HG02852 (cell line): ENCODE results near the gene INAFM1.
"Not testable (repeated sequence)": the region's sequence is repeated elsewhere in the genome, so short reads cannot be mapped to it uniquely, and the experiment has no call there.

Experiments used
- ATAC-seq: cut with Tn5 transposase; IDR thresholded peaks from one replicate; pipeline ENCODE4 v1.9.1; 2021; ENCODE audit warnings: mild to moderate bottlenecking, moderate library complexity; ENCODE audit not compliant: unreplicated experiment

The INAFM1 gene

DNA sequence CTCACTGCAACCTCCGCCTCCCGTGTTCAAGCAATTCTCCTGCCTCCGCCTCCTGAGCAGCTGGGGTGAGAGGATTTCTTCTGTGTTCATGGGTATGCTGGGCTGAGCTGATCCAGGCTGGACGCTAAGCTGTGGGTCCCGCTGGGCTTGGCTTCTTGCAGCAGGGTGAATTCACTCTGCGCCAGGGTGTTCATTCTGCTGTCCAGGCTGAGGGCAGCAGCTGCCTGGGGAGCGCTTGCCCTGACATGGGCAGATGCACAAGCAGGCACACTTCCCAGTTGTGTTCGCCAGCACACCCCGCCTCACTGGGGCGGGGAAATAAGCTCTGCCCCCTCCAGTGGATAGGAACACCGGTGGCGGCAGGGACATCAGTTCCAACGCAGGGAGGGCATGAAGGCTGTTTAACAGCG is 7.3 kb upstream of the INAFM1 start:
- no peak for ATAC-seq

DNA sequence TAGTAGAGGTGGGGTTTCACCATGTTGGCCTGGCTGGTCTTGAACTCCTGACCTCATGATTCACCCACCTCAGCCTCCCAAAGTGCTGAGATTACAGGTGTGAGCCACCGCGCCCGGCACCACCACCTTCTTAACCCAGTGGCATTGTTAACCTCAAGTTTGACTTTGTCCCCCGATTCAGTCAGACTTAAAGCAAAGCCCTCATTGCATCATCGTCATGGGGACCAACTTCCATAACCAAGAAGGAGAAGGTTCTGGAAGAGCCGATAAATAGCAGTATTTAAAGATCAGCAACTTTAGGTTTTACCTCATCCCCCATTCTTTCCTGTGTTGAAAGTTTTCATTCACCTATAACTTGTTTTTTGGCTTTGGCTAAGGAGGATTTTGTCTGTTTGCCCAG is 6.7 kb upstream of the INAFM1 start:
- no peak for ATAC-seq

DNA sequence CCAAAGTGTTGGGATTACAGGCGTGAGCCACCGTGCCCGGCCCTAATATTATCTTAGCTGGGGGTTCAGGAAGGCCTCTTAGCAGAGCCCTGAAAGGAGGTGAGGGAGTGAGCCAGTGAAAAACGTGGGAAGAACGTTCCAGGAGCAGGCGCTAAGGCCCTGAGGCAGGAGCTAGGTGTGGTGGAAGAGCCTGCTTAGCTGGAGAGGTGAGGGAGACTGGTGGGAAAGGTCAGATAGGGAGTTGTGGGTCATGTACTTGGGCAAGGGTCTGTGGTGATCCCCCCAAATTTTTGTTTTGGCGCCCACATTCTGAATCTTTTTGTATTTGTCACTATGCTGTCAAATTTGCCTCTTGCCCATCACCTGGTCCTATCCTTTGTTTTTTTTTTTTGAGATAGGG is 5.1 kb upstream of the INAFM1 start:
- no peak for ATAC-seq

DNA sequence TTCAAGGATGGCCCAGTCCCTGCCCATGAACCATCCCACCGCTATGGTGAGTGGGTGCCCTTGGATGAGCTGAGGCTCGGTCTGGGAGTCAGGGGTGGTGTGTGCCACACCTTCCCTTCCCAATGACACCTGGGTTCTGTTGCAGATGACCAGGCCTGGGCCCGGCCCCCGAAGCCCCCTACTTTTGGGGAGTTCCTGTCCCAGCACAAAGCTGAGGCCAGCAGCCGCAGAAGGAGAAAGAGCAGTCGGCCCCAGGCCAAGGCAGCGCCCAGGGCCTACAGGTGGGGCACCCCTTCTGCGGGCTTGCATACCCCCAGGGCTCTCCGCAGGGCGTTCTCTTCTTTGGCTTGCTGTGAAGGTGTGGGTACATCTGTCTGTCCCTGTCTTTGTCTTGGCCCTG is 4.3 kb upstream of the INAFM1 start:
- no peak for ATAC-seq

DNA sequence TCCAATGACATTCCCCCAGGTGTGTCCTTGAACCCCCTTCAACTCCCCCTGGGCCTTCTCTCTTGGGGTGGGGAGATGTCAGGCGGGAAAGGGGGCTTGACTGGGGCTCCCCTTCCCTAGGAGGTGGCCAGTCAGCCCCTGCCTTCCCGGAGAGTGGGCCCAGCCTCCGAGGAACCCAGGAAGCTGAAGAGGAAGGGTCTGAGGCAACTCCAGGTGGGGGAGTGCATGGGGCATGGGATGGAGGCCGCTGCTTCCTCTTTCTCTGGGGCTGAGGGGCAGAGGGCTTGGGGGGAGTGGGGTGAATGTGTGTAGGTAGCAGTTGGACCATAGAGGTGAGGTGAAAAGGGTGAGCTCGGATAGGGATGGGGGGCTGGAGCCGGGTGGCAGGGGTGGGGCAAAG is 2.7 kb upstream of the INAFM1 start:
- no peak for ATAC-seq

DNA sequence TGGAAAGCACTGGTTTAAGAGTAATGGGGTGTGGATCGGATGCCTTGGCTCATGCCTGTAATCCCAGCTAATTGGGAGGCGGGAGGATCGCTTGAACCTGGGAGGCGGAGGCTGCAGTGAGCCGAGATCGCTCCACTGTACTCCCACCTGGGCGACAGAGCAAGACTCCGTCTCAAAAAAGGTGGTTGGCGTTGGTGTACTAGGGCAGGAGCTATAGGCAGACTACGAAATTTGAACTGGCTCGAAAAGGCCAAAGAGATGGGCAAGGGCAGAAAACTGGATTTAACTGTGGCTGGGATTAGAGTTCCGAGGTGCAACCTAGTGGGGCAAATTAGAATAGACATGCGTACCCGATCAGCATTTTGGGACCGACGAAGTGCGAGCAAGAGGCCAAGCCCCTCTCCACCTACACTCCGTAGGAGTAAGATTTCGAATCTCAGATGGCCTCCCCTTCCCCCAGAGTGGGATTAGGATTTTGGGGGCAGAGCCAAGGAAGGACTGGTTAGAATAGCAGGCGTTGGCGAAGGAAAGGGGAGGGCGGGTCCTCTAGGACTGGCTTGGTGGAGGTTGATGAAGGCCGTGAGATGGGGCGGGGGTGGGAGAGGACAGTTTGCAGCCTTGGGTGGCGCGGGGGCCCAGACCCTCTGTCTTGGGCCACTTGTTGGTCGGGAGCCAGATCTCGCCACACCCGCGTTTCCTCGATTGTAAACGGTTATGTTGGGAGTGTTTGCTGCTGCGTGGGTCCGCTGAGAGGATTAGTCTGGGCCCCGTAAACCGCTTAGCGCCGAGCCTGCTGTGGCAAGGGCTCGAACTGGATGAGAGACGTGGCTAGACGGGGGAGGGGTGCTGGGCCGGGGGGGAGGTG is 2.0 kb upstream of the INAFM1 start:
- ATAC-seq: no peak

DNA sequence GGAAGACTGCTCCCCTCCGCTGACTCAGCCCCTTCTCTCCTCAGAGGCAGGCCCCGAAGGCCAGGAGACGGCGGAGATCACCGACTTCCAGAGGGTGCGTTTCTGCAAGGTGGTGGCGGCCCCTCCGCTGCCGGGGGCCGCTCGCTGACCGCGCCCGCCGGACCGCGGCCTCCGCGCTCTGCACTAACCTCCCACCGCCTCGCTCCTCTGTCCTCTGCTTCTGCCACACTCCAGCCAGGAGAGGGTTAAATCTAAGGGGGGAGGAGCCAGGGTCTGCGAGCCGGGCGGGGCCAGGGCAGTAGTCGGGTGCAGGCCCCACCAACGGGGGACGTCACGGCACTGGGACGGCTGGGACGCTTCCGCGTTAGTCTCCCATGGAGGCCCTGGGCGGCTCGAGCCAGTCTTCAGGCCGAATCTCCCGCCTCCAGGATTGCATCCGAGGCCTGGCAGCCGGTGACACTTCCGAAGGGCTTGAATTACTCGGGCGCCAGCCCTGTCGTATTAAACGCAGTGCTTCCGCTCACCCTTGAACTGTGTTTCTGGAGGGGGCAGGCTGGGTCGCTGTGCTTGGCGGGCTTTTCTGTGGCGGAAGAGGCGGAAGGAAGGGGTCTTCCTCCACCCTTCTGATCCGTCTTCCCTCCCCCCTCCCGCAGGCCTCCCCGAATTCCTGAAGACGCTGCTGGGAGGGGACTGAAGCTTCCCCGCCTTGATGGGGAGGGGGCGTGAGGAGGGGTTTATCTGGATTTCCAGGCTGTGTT is 1.2 kb upstream of the INAFM1 start:
- peak; percentile 51 for ATAC-seq

DNA sequence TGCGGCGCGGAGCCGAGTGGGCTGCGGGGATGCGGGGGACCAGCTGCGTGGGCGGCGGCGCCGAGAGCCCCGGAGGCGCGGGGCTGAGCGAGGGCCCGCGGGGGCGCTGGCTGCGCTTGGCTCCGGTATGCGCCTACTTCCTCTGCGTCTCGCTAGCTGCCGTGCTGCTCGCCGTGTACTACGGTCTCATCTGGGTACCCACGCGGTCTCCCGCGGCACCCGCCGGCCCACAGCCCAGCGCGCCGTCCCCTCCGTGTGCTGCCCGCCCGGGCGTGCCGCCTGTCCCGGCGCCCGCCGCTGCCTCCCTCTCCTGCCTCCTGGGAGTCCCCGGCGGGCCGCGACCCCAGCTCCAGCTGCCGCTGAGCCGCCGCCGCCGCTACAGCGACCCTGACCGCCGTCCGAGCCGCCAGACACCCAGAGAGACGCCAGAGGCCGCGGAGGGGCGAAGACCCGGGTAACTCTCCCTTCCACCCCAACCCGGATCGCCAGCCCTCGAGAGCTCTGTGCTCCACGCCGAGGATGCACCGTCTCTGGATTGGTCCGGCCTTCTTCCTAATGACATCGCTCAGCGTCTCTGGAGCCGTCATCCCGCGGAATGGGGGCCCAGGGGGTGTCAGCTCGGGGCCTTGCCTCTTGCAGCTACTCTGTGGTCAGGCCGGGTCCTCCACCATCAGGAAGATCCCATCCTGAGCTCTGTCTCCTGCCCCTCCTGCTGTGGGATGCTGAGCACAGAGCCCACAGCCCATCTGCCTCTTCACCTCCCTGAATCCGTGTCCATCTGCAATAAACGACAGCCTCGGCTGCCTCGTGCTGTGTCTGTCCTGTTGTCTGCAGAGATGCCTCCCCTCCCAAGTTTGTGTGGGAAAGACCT is 441 bp downstream of the INAFM1 start:
- ATAC-seq: peak; percentile 31

DNA sequence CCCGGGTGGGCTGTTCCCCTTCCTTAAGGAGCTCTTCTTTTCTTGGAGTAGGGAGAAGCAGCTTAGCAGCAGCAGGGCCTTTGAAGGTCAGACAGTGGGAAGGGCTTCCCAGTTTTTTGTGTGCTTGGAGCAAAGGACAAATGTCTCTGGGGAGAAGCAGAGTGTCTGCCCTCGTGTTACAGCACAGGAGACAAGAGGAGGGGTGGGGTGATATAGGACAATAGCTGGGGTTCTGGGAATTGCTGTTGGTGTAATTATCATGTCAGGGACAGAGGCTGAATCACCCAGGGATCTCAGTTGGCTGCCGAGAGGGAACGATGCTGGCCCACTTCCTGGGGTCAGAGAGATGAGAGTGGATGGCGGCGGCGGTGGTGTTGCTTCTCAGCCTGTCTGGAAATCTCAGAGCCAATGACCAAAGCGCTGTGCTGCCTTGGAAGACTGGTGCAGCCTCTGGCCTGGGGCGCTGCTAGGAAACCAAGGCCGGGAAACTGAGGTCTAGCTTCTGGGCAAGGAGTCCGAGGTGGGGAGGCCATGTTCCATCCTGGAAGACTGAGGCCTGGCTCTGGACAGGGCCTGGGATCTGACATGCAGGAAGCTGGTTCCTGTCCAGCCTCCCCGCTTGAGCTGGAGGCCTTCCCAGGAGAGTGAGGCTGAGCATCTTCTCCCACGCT is 1.2 kb downstream of the INAFM1 start:
- ATAC-seq: no peak

DNA sequence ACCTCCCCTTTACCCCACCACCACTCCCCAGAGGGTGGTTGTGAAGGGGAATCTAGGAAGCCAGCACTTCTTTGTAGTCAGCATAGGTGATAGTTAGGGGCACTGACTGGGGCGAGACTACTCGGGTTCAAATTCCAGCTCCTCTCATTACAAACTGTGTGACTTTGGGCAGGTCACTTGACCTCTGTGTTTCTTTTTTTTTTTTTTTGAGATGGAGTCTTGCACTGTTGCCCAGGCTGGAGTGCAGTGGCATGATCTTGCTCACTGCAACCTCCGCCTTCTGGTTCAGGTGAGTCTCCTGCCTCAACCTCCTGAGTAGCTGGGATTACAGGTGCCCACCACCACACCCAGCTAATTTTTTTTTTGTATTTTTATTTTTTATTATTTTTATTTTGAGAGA is 1.8 kb downstream of the INAFM1 start:
- ATAC-seq: not testable (repeated sequence)

DNA sequence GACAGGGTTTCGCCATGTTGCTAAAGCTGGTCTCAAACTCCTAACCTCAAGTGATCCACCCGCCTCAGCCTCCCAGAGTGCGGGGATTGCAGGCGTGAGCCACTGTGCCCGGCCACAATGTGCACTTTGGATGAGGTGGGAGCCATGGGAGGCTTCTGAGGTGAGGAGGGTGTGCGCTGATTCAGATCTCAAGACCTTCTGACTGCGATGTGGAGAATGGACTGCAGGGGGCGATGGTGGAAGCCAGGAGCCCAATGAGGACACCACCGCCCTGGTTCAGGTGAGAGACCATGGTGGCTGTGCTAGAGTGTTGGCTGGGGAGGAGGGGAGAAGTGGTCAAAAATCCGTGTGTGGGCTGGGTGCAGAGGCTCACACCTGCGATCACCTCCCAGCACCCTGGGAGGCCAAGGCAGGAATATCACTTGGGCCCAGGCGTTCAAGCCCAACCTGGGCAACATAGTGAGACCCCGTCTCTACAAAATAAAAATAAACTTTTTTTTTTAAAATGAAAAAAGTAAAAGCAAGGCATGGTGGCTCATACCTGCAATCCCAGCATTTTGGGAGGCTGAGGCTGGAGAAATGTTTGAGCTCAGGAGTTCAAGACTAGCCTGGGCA is 5.6 kb downstream of the INAFM1 start:
- ATAC-seq: no peak

DNA sequence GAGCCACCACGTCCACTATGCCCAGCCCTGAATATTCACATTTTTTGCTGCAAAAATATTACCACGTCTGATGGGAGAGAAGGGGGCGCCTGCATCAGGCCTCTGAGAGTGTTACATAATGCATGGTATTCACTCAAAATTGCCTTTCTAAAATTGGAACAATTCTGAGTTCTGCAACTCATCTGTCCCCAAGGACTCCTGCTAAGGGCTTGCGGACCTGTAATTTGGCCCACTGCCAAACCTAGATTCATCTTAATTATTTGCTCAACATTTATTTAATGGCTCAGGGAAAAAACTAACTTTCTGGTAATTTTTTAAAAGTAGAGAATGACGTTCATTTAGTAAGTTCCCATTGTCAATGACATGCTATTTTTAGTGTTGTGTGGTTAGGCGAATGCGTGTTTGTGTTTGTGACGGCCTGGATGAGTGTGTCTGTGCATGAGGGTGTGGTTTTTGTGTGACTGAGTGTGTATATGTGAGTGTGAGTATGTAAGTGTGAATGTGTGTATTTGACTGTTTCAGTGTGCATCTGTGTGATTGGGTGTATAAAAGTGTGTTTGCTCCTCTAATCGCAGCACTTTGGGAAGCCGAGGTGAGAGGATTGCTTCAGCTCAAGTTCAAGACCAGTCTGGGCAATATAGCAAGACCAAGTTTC is 8.8 kb downstream of the INAFM1 start:
- no peak for ATAC-seq

DNA sequence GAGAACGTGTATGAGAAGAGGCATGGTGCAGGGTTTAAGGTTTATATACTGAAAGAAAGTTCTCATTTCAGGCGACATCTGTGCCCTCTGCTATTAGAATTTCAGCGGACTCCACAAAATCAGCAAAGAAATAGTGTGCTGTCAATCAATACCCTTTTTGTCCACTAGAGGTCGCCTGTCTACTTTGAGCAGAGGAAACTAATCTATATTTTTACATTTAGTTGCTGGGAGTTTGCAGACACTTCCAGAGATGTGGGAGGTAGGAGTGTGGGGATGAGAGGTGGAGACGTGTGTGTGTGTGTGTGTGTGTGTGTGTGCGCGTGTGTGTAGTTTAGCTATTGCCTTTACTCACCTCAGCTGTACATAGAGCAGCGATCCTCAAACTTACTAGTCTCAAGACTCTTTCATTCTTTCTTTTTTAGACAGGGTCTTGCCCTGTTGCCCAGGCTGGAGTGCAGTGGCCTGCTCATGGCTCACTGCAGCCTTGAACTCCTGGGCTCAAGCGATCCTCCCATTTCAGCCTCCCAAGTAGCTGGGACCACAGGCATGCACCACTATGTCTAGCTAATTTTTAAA is 9.7 kb downstream of the INAFM1 start:
- no peak for ATAC-seq

DNA sequence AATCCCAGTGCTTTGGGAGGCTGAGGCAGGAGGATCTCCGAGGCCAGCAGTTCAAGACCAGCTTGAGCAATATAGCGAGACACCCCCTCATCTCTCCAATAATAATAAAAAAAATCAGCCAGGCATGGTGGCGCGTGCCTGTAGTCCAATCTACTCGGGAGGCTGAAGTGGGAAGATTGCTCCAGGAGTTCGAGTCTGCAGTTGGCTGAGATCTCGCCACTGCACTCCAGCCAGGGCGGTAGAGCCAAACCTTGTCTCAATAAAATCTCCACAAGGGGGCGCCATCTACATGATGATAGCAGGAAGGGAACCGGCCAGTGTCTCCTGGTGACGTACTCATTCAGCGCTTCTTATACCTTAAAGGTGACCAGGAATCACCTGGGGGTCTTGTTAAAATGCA is 21.4 kb downstream of the INAFM1 start:
- no peak for ATAC-seq

DNA sequence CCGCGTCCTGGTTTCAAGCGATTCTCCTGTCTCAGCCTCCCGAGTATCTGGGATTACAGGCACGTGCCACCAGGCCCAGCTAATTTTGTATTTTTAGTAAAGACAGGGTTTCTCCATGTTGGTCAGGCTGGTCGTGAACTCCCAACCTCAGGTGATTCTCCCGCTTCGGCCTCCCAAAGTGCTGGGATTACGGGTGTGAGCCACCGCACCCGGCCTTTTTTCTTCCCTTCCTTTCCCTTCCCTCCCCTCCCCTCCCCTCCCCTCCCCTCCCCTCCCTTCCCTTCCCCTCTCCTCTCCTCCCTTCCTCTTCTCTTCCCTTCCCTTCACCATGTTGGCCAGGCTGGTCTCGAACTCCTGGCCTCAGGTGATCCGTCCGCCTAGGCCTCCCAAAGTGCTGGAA is 26.2 kb downstream of the INAFM1 start:
- not testable (repeated sequence) for ATAC-seq

DNA sequence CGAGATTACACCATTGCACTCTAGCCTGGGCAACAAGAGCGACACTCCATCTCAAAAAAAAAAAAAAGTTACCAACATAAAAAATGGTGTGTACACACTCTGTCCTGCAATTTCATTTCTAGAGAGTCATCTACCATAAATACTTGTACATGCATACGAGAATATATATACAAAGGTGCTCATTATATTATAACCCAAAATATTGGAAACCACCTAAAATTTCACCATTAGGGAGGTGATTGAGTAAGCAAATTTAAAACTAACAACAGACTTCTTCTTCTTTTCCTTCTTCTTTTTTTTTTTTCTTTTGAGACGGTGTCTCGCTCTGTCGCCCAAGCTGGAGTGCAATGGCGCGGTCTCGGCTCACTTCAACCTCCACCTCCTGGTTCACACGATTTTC is 27.6 kb downstream of the INAFM1 start:
- no peak for ATAC-seq

DNA sequence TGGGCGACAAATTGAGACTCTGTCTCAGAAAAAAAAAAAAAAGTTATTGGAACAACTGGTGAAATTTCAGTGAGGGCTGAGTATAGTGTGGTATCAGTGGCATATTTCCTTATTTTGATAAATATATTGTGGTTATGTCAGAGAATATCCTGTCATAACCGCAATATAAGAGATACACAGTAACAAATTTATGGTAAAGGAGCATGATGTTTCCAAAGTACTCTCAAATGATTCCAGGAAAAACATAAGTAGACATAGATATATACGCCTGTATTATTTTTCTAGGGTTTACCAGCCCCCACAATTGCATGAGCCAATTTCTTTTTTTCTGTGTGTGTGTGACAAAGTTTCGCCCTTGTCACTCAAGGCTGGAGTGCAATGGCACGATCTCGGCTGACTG is 29.3 kb downstream of the INAFM1 start:
- no peak for ATAC-seq

DNA sequence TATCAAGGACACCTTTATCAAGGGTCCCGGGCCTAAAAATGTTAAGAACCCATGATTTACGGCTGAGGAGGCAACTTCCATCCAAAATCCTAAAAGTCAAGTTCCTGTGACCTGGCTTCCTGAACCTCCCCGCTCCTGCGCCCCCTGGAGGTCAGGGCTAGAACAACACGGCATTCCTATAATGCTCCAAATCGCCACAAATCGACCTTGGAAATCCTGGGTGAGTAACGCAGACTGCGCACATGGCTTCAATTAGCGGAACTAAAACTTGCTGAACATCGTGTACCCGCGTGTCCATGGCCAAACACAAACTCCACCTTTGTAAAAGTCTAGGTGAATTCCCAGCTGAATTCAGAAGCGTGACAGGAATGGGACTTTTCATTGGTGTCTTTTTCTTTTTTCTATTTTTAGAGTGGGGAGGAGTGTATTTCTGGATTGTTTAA is 30.6 kb downstream of the INAFM1 start:
- ATAC-seq: no peak

DNA sequence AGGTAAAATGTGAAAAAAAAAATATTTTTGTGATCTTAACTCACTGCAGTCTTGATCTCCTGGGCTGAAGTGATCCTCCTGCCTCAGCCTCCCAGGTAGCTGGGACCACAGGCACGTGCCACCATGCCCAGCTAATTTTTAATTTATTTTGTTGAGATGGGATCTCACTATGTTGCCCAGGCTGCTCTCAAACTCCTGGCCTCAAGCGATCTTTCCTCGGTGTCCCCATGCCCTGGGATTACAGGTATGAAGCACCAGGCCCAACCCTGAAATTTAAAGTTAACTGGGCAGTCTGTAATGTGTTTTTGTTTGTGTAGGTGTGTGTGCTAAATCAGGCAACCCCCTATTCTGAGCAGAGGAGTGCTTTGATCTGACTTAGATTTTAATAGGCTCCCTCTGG is 31.6 kb downstream of the INAFM1 start:
- ATAC-seq: no peak
